ENCODE measurements around the gene OR14J1.

GRCh38 chr6:29301316-29301715, at the start of gene OR14J1:
- TF ChIP-seq CTCF (IDR thresholded peaks at IDR 0.05) (no peak), ZFX (IDR thresholded peaks at IDR 0.05; ENCODE audit: borderline replicate concordance) (no peak)
